Dendritic cell treated with granulocyte-macrophage colony-stimulating factor and Interleukin-4, amounts not matched to agents 40 ng/mL and 50 ng/mL, for 4 days (primary cell): ENCODE measurements around the gene CALHM6.

Source experiments
- H3K27ac Mint-ChIP-seq: one replicate; pipeline ENCODE4 v1.8.0; 2022; ENCODE audit warnings: mild to moderate bottlenecking, mixed read lengths
- H3K27me3 Mint-ChIP-seq: one replicate; pipeline ENCODE4 v1.8.0; 2022; ENCODE audit warnings: mild to moderate bottlenecking, mixed read lengths
- H3K36me3 Mint-ChIP-seq: one replicate; pipeline ENCODE4 v1.8.0; 2022; ENCODE audit warnings: low read depth, mixed read lengths
- H3K4me1 Mint-ChIP-seq: one replicate; pipeline ENCODE4 v1.8.0; 2022; ENCODE audit warnings: low read depth, mixed read lengths
- H3K4me3 Mint-ChIP-seq: one replicate; pipeline ENCODE4 v1.8.0; 2022; ENCODE audit warnings: mild to moderate bottlenecking, moderate library complexity, mixed read lengths
- H3K9me3 Mint-ChIP-seq: one replicate; pipeline ENCODE4 v1.8.0; 2022; ENCODE audit warnings: mixed read lengths
- intact Hi-C: fragments of 100-400 bp; cut with micrococcal nuclease; formaldehyde crosslinking; loops from one replicate; pipeline ENCODE4 v1.15.0; 2022

The CALHM6 gene

DNA sequence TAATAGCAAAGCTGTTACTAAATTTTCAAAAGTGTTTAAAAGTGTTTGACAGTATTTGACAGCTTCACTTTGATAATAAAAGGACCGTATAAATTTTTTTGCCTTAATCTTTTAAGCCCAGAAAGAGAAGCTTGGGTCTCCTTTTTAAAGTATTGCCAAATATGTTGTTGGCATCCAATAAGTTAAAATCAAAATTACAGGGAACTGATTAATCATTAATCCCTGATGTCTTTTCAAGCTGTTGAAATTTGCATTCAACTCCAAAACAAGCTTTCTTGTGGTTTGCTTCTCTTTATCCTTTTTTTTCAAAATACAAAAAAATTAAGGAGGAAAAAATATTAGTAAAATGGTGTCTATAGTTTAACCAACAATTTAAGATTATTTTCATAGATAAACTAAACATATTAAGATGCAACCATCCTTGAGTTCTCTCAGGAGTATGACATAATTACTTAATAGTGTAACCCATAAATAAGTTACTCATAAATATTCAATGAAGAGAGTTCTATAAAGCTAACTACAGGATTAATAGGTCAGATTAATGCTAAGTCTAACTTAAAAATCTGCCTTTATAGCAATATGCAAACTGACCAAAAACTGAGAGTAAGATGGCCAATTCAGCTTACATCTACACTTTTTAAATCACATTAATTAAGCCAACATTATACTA, 27.0 kb upstream of the CALHM6 start:
- intact Hi-C loops, result no loop called here
- H3K27ac Mint-ChIP-seq, result no peak overlapping the region

DNA sequence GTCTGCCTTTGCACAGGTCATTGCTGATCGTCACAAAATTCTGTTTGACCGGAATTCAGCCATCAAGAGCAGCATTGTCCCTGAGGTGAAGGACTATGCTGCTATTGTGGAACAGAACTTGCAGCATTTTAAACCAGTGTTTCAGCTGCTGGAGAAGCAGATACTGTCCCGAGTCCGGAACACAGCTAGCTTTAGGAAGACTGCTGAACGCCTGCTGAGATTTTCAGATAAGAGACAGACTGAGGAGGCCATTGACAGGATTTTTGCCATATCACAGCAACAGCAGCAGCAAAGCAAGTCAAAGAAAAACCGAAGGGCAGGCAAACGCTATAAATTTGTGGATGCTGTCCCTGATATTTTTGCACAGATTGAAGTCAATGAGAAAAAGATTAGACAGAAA, 24.6 kb upstream of the CALHM6 start:
- no peaks in the 10 kb centered on the region for H3K27me3 Mint-ChIP-seq
- peaks cover 63% of the 10 kb centered on the region for H3K36me3 Mint-ChIP-seq
- peak overlapping the region; percentile 30 for H3K27ac Mint-ChIP-seq
- peaks cover 40% of the 10 kb centered on the region for H3K4me1 Mint-ChIP-seq
- no peak overlapping the region for H3K4me3 Mint-ChIP-seq
- intact Hi-C loops, result no loop called here
- H3K9me3 Mint-ChIP-seq, result no peaks in the 10 kb centered on the region

More for the DNA sequence above, 27.0 kb upstream of the CALHM6 start:
- H3K4me3 Mint-ChIP-seq, result no peak overlapping the region
- peaks cover under 1% of the 10 kb centered on the region for H3K9me3 Mint-ChIP-seq
- peaks cover 70% of the 10 kb centered on the region for H3K36me3 Mint-ChIP-seq
- no peaks in the 10 kb centered on the region for H3K27me3 Mint-ChIP-seq
- H3K4me1 Mint-ChIP-seq, result peaks cover 21% of the 10 kb centered on the region

DNA sequence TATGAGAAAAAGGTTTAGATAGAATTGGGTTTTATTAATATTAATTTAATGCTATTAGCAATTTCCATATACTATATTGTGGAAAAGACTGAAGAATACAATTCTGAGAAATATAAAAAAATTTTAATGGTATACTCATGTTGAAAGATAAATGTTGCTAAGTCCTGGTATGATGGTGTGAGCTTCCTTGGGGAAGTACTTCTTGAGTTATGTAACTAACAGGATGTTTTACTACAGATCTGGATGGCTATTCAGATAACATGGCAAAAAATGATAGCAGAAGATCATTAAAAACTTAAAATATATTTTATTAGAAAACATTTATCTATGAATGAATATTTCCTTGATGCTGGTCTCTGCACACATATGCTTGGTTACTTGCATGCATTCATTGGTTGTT, 23.5 kb upstream of the CALHM6 start:
- peaks cover 62% of the 10 kb centered on the region for H3K36me3 Mint-ChIP-seq
- H3K4me3 Mint-ChIP-seq, result no peak overlapping the region
- H3K27ac Mint-ChIP-seq, result no peak overlapping the region
- peaks cover 50% of the 10 kb centered on the region for H3K4me1 Mint-ChIP-seq
- H3K27me3 Mint-ChIP-seq, result no peaks in the 10 kb centered on the region
- no peaks in the 10 kb centered on the region for H3K9me3 Mint-ChIP-seq
- intact Hi-C loops, result no loop called here

DNA sequence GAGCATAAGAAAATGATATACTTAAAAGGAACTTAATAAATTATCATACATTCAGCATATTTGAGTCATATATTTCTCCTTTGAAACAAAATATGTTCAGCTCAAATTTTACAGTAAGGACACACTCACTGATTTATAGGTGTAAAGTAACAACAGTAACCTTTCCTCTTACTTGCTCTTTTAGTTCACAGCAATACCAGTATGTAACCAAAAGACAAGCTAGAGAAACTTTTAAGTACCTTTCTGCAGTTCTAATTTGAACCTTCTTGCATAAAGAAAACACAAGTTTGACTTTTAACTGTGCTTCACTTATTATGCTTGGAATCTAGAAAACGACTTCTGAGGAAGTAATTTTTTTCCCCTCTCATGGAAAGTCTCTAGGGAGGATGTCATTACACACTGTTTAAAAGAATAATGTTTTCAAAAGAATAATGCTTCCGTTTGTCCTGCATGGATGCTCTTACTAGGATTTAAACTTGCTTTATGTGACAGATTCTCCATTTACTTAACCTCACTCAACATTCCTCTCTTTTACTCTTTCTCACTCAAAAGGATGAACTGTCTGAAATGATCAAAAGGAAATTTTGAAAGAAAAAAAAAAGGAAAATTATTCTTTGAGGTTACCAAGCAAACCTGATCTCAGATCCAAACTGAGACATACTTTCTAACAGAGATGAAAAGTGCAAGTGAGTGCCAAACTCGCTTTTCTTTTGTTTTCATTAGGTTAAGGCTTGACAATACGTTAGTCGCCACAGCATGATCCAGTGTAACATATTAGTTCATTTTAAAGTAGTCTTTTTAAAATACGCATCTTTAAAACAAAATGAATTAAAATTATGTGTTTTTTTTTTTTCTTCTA, 22.4 kb upstream of the CALHM6 start:
- peaks cover 59% of the 10 kb centered on the region for H3K4me1 Mint-ChIP-seq
- H3K27ac Mint-ChIP-seq, result no peak overlapping the region
- no peak overlapping the region for H3K4me3 Mint-ChIP-seq
- peaks cover 54% of the 10 kb centered on the region for H3K36me3 Mint-ChIP-seq
- intact Hi-C loops, result no loop called here
- H3K27me3 Mint-ChIP-seq, result no peaks in the 10 kb centered on the region
- H3K9me3 Mint-ChIP-seq, result no peaks in the 10 kb centered on the region

DNA sequence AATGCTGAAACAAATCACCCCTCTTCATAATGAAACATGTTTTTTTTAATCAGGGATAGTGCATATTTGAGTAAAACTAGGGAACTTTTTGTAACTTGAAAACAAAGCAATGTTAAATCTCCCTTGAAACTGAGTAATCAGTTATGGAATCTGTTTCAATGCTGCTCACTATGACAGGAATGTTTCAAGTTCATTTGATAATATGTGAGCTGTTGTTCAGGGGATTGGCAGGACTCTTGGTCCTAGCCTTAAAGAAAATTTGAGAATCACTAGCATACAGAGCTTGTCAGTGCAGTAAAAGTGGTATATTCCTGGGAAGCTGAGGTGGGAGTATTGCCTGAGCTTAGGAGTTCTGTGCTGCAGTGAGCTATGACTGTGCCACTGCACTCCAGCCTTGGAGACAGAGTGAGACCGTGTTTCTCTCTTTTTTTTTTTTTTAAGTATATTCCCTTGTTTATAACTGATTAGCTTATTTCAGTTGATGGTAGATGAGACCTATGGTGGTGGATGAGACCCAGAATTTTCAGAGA, 21.6 kb upstream of the CALHM6 start:
- no peaks in the 10 kb centered on the region for H3K9me3 Mint-ChIP-seq

DNA sequence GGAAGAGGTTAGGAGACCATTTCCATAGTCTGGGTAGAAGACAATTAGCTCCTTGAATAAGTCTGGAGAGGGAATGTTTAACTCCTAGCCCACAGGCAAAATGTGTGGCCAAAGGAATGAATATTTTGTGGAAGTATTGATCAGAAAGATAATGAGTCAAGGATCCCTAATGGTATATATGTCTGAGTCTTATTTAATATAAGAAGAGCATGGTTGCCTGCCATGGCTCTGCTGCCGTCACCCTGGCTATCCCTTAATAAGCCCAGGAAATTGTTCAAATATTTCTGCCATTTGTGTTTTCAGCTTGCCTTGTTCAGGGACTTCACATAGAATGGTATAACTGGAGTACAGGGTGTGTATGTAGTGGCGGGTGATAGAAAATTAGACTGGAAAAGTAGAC, 18.1 kb upstream of the CALHM6 start:
- H3K27me3 Mint-ChIP-seq, result no peaks in the 10 kb centered on the region
- peaks cover 32% of the 10 kb centered on the region for H3K36me3 Mint-ChIP-seq
- no peaks in the 10 kb centered on the region for H3K9me3 Mint-ChIP-seq
- intact Hi-C loops, result loop anchor here (5.0 kb wide), 1 partner anchor 89 kb away; no protein-coding TSS in a partner anchor
- peaks cover 62% of the 10 kb centered on the region for H3K4me1 Mint-ChIP-seq
- H3K27ac Mint-ChIP-seq, result peak overlapping the region; percentile 18
- no peak overlapping the region for H3K4me3 Mint-ChIP-seq

More for the DNA sequence above, 21.6 kb upstream of the CALHM6 start:
- Mint-ChIP-seq H3K27ac (peak overlapping the region; percentile 48), H3K36me3 (peaks cover 59% of the 10 kb centered on the region), H3K4me1 (peaks cover 67% of the 10 kb centered on the region), H3K27me3 (no peaks in the 10 kb centered on the region), H3K4me3 (no peak overlapping the region)
- intact Hi-C loops, result loop anchor here (5.0 kb wide), 1 partner anchor 93 kb away; no protein-coding TSS in a partner anchor

DNA sequence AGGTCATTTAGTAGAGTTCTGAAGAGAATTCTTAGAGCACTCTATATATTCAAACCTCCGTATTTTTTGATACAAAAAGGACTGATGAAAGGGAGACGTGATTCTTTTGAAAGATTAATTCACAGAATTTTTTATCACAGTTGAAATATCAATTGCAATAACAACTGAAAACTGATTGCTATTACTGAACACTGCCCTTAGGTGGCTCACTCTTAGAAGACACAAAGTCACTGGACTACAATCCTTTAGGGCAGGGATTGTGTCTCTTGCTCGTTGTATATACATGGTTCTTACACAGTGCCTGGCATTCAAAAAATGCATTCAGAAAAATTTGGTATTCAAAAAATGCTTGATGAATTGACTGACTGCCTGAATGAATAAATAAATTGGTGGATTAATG, 17.1 kb upstream of the CALHM6 start:
- H3K36me3 Mint-ChIP-seq, result peaks cover 32% of the 10 kb centered on the region
- H3K4me3 Mint-ChIP-seq, result no peak overlapping the region
- intact Hi-C loops, result loop anchor here (5.0 kb wide), 1 partner anchor 88 kb away; no protein-coding TSS in a partner anchor

DNA sequence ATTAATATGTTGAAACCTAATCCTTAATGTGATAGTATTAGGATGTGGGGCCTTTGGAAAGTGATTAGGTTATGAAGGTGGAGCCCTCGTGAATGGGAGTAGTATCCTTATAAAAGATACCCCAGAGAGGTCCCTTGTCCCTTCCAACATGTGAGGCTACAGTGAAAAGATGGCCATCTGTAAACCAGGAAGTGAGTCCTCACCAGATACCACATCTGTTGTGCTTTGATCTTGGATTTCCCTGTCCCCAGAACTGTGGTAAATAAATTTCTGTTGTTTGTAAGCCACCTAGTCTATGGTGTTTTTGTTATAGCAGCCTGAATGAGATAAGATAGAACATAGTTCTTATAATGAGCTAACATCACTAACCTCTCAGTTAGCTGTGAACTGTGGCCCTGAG, 16.6 kb upstream of the CALHM6 start:
- peaks cover 30% of the 10 kb centered on the region for H3K36me3 Mint-ChIP-seq
- H3K27me3 Mint-ChIP-seq, result no peaks in the 10 kb centered on the region
- peak overlapping the region; percentile 70 for H3K27ac Mint-ChIP-seq
- intact Hi-C loops, result loop anchor here (5.0 kb wide), 1 partner anchor 88 kb away; no protein-coding TSS in a partner anchor
- H3K9me3 Mint-ChIP-seq, result no peaks in the 10 kb centered on the region
- H3K4me1 Mint-ChIP-seq, result peaks cover 68% of the 10 kb centered on the region
- no peak overlapping the region for H3K4me3 Mint-ChIP-seq

More for the DNA sequence above, 17.1 kb upstream of the CALHM6 start:
- Mint-ChIP-seq H3K27ac (peak overlapping the region; percentile 70), H3K27me3 (no peaks in the 10 kb centered on the region), H3K4me1 (peaks cover 66% of the 10 kb centered on the region), H3K9me3 (no peaks in the 10 kb centered on the region)

DNA sequence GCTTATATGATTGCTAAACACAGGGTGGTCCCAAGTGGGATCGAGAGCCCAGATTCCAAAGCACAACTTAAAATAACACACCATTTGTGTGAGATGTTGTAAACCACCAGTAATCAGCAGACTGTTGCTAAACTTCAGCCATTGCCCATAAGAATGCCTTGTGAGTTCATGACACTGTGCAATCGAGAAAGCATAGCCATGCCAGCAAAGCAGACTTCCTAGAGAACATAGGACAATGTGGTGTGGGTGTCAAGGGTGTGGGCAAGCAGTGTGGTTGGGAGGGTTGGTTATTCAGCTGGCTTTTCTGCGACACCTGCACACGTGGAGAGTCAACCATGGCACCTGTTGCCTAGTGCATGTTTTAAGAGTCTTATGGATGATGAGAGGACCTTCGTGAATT, 16.1 kb upstream of the CALHM6 start:
- Mint-ChIP-seq H3K4me1 (peaks cover 70% of the 10 kb centered on the region), H3K4me3 (no peak overlapping the region), H3K36me3 (peaks cover 27% of the 10 kb centered on the region), H3K9me3 (no peaks in the 10 kb centered on the region), H3K27me3 (no peaks in the 10 kb centered on the region), H3K27ac (peak overlapping the region; percentile 70)
- intact Hi-C loops, result loop anchor here (5.0 kb wide), 1 partner anchor 33 kb away; no protein-coding TSS in a partner anchor

DNA sequence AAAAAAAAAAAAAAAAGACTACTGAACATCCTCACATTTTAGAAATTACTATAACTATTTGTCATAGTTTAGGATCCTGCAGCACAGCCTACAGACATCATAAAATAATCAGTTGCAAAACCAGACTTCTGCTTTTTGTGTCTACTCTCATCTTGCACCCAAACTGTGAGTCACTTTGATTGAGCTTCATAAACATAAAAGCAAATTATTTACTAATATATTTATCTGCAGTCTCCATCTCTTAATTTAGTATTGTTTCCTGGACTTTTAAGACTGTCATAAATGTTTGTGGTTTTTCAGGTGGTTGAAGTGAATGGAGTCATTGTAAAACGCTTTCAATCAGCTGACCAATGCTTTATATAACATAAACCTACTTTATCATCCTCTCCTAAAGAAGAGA, 14.8 kb upstream of the CALHM6 start:
- intact Hi-C loops, result loop anchor here (5.0 kb wide), 1 partner anchor 34 kb away; no protein-coding TSS in a partner anchor
- no peaks in the 10 kb centered on the region for H3K9me3 Mint-ChIP-seq
- peaks cover 72% of the 10 kb centered on the region for H3K4me1 Mint-ChIP-seq
- peak overlapping the region; percentile 66 for H3K27ac Mint-ChIP-seq
- H3K27me3 Mint-ChIP-seq, result no peaks in the 10 kb centered on the region
- H3K36me3 Mint-ChIP-seq, result peaks cover 17% of the 10 kb centered on the region
- no peak overlapping the region for H3K4me3 Mint-ChIP-seq

DNA sequence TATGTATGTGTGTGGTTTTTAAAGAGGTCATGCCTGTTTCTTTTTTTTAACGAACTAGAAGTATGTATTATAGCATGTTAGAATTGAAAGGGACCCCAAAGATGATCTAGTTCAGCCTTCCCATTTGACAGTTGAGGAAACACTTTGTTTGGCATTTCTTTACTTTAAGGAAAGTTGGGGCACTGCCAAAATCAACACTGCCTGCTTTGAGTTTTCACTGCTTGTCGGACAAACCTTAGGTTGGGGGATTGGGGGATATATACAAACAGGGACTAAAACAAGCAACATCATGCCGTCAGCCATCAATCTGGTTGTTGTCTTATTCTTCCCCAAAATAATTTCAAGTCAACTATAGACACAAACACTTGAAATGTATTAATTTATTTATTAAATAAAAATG, 14.1 kb upstream of the CALHM6 start:
- intact Hi-C loops, result loop anchor here (5.0 kb wide), 1 partner anchor 35 kb away; no protein-coding TSS in a partner anchor
- H3K9me3 Mint-ChIP-seq, result no peaks in the 10 kb centered on the region
- peaks cover 10% of the 10 kb centered on the region for H3K36me3 Mint-ChIP-seq
- no peak overlapping the region for H3K4me3 Mint-ChIP-seq
- no peaks in the 10 kb centered on the region for H3K27me3 Mint-ChIP-seq
- H3K4me1 Mint-ChIP-seq, result peaks cover 70% of the 10 kb centered on the region
- H3K27ac Mint-ChIP-seq, result no peak overlapping the region

DNA sequence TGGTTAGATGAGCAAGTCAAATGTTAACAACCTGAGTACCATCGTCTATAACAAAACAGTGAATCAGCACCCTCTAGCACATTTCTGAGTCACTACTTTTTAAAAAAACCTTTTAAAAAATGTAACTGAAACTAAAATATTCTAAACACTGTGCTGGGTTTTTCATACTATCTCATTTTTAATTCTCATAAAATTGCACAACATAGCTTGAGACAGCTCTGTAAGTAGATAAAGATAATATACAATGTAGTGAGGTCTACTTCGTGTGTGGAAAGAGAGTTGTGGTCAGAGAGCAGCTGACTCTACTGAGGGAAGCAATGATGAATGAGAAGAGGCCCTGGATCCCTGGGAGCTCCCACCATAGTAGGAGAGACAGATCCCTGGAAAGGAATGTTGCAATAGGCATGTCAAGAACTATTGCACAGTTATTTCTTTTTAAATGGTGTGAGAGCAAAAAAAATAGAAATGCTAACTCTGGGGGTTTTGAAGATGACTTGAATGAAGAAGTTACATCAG, 13.6 kb upstream of the CALHM6 start:
- no peaks in the 10 kb centered on the region for H3K9me3 Mint-ChIP-seq
- H3K36me3 Mint-ChIP-seq, result peaks cover 5% of the 10 kb centered on the region
- intact Hi-C loops, result loop anchor here (5.0 kb wide), 1 partner anchor 35 kb away; no protein-coding TSS in a partner anchor
- H3K4me1 Mint-ChIP-seq, result peaks cover 68% of the 10 kb centered on the region
- H3K27ac Mint-ChIP-seq, result peak overlapping the region; percentile 42
- H3K4me3 Mint-ChIP-seq, result no peak overlapping the region
- H3K27me3 Mint-ChIP-seq, result no peaks in the 10 kb centered on the region

DNA sequence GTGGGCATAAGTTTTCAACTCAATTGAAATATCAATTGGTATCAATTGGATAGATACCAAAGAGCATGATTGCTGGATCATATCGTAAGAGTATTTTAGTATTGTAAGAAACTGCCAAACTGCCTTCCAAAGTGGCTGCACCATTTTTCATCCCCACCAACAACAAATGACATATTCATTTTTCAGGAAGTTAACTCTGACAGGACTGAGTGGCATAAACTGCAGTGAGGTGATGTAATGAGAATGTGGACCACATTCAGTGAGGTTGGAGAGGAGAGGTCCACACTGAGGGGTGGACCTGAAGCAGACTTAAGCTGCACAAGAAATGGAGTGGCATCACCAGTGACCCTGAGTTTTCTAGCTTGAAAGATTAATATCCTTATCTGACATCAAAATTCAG, 11.6 kb upstream of the CALHM6 start:
- no peaks in the 10 kb centered on the region for H3K9me3 Mint-ChIP-seq
- no peak overlapping the region for H3K4me3 Mint-ChIP-seq
- intact Hi-C loops, result loop anchor here (5.0 kb wide), 1 partner anchor 37 kb away; no protein-coding TSS in a partner anchor
- H3K27ac Mint-ChIP-seq, result peak overlapping the region; percentile 76
- H3K27me3 Mint-ChIP-seq, result peaks cover 2% of the 10 kb centered on the region
- no peaks in the 10 kb centered on the region for H3K36me3 Mint-ChIP-seq
- H3K4me1 Mint-ChIP-seq, result peaks cover 67% of the 10 kb centered on the region
